Tibial nerve (tissue), 4 donors: ENCODE data around the gene IL20. TPM values are rescaled to one million over a fixed set of nuclear protein-coding genes. Genes with fewer than 3 reads are reported as not detected.

Source experiments
- DNase-seq, 2 donors: peaks; one replicate each; pipeline ENCODE4 v3.0.0-alpha.2; 2019; ENCODE audit warnings: low spot score in 2 of 2
- H3K27ac ChIP-seq, 4 donors: fragments of 200-600 bp; sonication (generic) in 3 of 4; one replicate each; pipeline ENCODE4 v1.5.1; 2017 to 2019; ENCODE audit warnings: mild to moderate bottlenecking in 1 of 4
- H3K27me3 ChIP-seq, 2 donors: fragments of 200-600 bp; sonication (generic) in 1 of 2; one replicate each; pipeline versions ENCODE4 v1.5.1 to v1.6.0; 2017 to 2019
- H3K36me3 ChIP-seq, 3 donors: fragments of 200-600 bp; sonication (generic); one replicate each; pipeline ENCODE4 v1.5.1; 2018 to 2019
- H3K4me1 ChIP-seq, 4 donors: fragments of 200-600 bp; sonication (generic) in 3 of 4; one replicate each; pipeline ENCODE4 v1.5.1; 2017 to 2019
- H3K4me3 ChIP-seq, 4 donors: fragments of 200-600 bp; sonication (generic) in 3 of 4; one replicate each; pipeline ENCODE4 v1.5.1; 2017 to 2019; ENCODE audit warnings: mild to moderate bottlenecking in 1 of 4, moderate library complexity in 1 of 4
- H3K9me3 ChIP-seq, 4 donors: fragments of 200-600 bp; sonication (generic) in 3 of 4; one replicate each; pipeline ENCODE4 v1.5.1; 2017 to 2019
- EP300 ChIP-seq, 2 donors: sonication (generic); formaldehyde crosslinking; IDR thresholded peaks; one replicate each; pipeline ENCODE4 v1.6.1; 2017; ENCODE audit warnings: antibody characterized with exemption in 2 of 2, mild to moderate bottlenecking in 1 of 2
- POLR2A ChIP-seq, 2 donors: fragments of 450-650 bp; IDR thresholded peaks; one replicate each; pipeline ENCODE4 v1.6.1; 2017; ENCODE audit warnings: antibody characterized with exemption in 2 of 2, mild to moderate bottlenecking in 2 of 2, moderate library complexity in 2 of 2
- WGBS, 2 donors: methylation state at CpG; one replicate each; pipeline ENCODE4 v1.1.5; 2018; 5-methylcytosine and 5-hydroxymethylcytosine counted together
- total RNA-seq, 4 donors: library from RNA; depleted of rRNA; stranded (reverse); fragments of >200 nt; gene quantifications; one replicate each; pipeline ENCODE4 v1.1.0, GENCODE V29; 2016
- TF ChIP-seq, protein P1 (sequence below), 5 experiments: fragments of 200-600 bp in 3 of 5; fragments of 450-650 bp in 2 of 5; sonication (generic) in 3 of 5; IDR thresholded peaks; one replicate each; pipeline ENCODE4 v1.5.1; 2016 to 2019; ENCODE audit warnings: antibody characterized with exemption in 5 of 5, mild to moderate bottlenecking in 3 of 5, moderate library complexity in 2 of 5

IL20 gene
- total RNA-seq, 4 donors from 2014 or later = not detected

DNA sequence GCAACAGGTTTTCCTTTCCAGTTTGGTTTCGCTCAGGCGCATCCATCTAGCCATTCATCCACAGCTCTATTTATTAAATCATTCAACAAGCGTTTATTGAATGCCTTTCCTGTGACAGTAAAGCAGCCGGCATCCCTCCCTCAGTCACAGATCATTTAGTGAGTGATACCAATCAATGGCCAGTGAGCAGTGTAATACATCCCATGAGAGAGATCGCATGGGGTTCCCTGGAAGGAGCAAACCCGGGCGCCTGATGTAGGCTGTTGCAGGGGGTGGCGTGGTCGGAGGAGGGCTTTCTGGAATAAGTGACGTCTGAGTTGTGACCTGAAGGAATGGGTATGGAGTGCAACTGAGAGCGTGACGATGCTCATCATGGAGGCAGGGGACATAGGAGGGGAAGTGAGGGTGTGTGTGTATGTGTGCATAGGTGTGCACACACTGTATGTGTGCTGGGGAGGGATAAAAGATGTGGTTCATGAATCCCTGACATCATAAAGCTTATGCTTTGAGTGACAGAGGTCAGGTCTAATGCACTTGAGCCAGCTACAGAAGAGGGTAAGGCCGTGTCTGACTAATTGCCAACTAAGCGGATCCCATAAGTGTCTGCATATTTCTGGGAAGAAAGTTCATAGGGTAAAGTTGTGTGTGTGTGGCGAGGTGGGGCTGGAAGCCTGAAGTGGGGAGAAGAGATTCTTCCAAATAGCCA is 49.8 kb downstream of the IL20 start:
- no peaks in the 10 kb centered on the region for H3K36me3 ChIP-seq
- DNase-seq = no peak
- H3K9me3 ChIP-seq = no peaks in the 10 kb centered on the region
- H3K27ac ChIP-seq = no peak overlapping the region
- H3K27me3 ChIP-seq = peaks cover 0 to 4% of the 10 kb centered on the region in 2 donors
- H3K4me1 ChIP-seq = peaks cover 0 to 8% (median 3%) of the 10 kb centered on the region in 4 donors
- WGBS, 2 donors = 80 to 81% methylated on average over 15 of the region's 15 CpGs
- no peak overlapping the region for H3K4me3 ChIP-seq
- TF ChIP-seq, protein P1, sequence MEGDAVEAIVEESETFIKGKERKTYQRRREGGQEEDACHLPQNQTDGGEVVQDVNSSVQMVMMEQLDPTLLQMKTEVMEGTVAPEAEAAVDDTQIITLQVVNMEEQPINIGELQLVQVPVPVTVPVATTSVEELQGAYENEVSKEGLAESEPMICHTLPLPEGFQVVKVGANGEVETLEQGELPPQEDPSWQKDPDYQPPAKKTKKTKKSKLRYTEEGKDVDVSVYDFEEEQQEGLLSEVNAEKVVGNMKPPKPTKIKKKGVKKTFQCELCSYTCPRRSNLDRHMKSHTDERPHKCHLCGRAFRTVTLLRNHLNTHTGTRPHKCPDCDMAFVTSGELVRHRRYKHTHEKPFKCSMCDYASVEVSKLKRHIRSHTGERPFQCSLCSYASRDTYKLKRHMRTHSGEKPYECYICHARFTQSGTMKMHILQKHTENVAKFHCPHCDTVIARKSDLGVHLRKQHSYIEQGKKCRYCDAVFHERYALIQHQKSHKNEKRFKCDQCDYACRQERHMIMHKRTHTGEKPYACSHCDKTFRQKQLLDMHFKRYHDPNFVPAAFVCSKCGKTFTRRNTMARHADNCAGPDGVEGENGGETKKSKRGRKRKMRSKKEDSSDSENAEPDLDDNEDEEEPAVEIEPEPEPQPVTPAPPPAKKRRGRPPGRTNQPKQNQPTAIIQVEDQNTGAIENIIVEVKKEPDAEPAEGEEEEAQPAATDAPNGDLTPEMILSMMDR (IDR thresholded peaks at IDR 0.05) = no peak
- TF ChIP-seq EP300 (IDR thresholded peaks at IDR 0.05) = no peak
- TF ChIP-seq POLR2A (IDR thresholded peaks at IDR 0.05) = no peak

GRCh38 chr1:206916000-206916709 is 50.7 kb downstream of the IL20 start:
- peaks cover 0 to 7% (median 3%) of the 10 kb centered on the region in 4 donors for H3K4me1 ChIP-seq
- H3K4me3 ChIP-seq = no peak overlapping the region
- no peaks in the 10 kb centered on the region for H3K36me3 ChIP-seq
- no peak for TF ChIP-seq EP300 (IDR thresholded peaks at IDR 0.05)
- TF ChIP-seq POLR2A (IDR thresholded peaks at IDR 0.05) = no peak
- TF ChIP-seq, protein P1 (IDR thresholded peaks at IDR 0.05) = no peak
- no peak for DNase-seq
- no peaks in the 10 kb centered on the region for H3K27me3 ChIP-seq
- no peaks in the 10 kb centered on the region for H3K9me3 ChIP-seq
- no peak overlapping the region for H3K27ac ChIP-seq
- 70 to 76% methylated on average over 8 of the region's 8 CpGs for WGBS, 2 donors

- peak overlapping the region in 1 of 4 donors; percentile 16 for H3K4me3 ChIP-seq
- no peak for DNase-seq
- H3K36me3 ChIP-seq = no peaks in the 10 kb centered on the region
- 75 to 82% methylated on average over 3 of the region's 3 CpGs for WGBS, 2 donors
- H3K27me3 ChIP-seq = no peaks in the 10 kb centered on the region
- peaks cover 0 to 9% (median 0%) of the 10 kb centered on the region in 4 donors for H3K4me1 ChIP-seq
- TF ChIP-seq, protein P1 (IDR thresholded peaks at IDR 0.05) = no peak
- TF ChIP-seq POLR2A (IDR thresholded peaks at IDR 0.05) = no peak
- TF ChIP-seq EP300 (IDR thresholded peaks at IDR 0.05) = no peak
- H3K27ac ChIP-seq = no peak overlapping the region
- H3K9me3 ChIP-seq = no peaks in the 10 kb centered on the region
Measured at GRCh38 chr1:206918076-206918475, 52.7 kb downstream of the IL20 start.

Other genes with a start within 250 kb of the IL20 start
- gene DYRK3, start 230.1 kb upstream of the IL20 start, total RNA-seq = 10 to 100 TPM in 1 of 4 donors, 1 to 10 TPM in 3; 5.4 to 12.7 (median 5.7) TPM
- gene MAPKAPK2, start 180.7 kb upstream of the IL20 start, total RNA-seq = 10 to 100 TPM; 30.6 to 49.5 (median 38.2) TPM
- gene IL19, start 94.8 kb upstream of the IL20 start, total RNA-seq = not detected
- 1 to 10 TPM in 2 of 4 donors, under 1 TPM in 1, not detected in 1; 0.78 to 4.8 (median 1.1) TPM for gene IL10, start 93.1 kb upstream of the IL20 start, total RNA-seq
- not detected for gene IL24, start 31.8 kb downstream of the IL20 start, total RNA-seq
- gene FCMR, start 56.3 kb downstream of the IL20 start, total RNA-seq = 1 to 10 TPM; 1.8 to 3.1 (median 2.6) TPM
- gene PIGR, start 80.8 kb downstream of the IL20 start, total RNA-seq = under 1 TPM in 1 of 4 donors, not detected in 3; 0.22 TPM
- gene FCAMR, start 104.8 kb downstream of the IL20 start, total RNA-seq = not detected
- under 1 TPM in 1 of 4 donors, not detected in 3; 0.44 TPM for gene C1orf116, start 167.1 kb downstream of the IL20 start, total RNA-seq
- gene YOD1, start 185.6 kb downstream of the IL20 start, total RNA-seq = 10 to 100 TPM in 3 of 4 donors, 1 to 10 TPM in 1; 6.9 to 11.8 (median 10.7) TPM
- 1 to 10 TPM; 6.5 to 9.8 (median 8.6) TPM for gene PFKFB2, start 187.7 kb downstream of the IL20 start, total RNA-seq
- 1 to 10 TPM in 1 of 4 donors, under 1 TPM in 1, not detected in 2; 0.90 to 4.9 TPM for gene C4BPB, start 223.2 kb downstream of the IL20 start, total RNA-seq
- not detected for gene C4BPA, start 238.6 kb downstream of the IL20 start, total RNA-seq